ENCODE data around the gene BAG2. TPM values are rescaled to one million over a fixed set of nuclear protein-coding genes. Genes with fewer than 3 reads are reported as not detected.

BAG2 gene
- total RNA-seq, 2 donors from 2014 or later = 12.3 to 16.4 TPM

DNA sequence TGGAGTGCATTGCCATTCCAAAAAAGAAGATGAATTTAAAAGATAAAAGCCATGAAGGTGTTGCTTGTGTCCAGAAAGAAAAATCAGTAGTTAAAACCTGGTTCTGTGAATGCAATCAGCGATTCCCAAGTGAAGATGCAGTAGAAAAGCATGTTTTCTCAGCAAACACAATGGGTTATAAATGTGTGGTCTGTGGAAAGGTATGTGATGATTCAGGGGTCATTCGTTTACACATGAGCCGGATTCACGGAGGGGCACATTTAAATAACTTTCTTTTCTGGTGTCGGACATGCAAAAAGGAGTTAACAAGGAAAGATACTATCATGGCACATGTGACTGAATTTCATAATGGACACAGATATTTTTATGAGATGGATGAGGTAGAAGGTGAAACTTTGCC is 24.7 kb upstream of the BAG2 start:
- Histone ChIP-seq H3K9me3 (no peaks in the 10 kb centered on the region), H3K4me3 (no peak overlapping the region), H3K4me1 (no peaks in the 10 kb centered on the region), H3K27me3 (no peaks in the 10 kb centered on the region), H3K36me3 (peaks cover 25% of the 10 kb centered on the region), H3K27ac (no peak overlapping the region)
- no peak for DNase-seq (ENCODE audit: low spot score)
- TF ChIP-seq, protein P1, sequence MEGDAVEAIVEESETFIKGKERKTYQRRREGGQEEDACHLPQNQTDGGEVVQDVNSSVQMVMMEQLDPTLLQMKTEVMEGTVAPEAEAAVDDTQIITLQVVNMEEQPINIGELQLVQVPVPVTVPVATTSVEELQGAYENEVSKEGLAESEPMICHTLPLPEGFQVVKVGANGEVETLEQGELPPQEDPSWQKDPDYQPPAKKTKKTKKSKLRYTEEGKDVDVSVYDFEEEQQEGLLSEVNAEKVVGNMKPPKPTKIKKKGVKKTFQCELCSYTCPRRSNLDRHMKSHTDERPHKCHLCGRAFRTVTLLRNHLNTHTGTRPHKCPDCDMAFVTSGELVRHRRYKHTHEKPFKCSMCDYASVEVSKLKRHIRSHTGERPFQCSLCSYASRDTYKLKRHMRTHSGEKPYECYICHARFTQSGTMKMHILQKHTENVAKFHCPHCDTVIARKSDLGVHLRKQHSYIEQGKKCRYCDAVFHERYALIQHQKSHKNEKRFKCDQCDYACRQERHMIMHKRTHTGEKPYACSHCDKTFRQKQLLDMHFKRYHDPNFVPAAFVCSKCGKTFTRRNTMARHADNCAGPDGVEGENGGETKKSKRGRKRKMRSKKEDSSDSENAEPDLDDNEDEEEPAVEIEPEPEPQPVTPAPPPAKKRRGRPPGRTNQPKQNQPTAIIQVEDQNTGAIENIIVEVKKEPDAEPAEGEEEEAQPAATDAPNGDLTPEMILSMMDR (IDR thresholded peaks at IDR 0.05) = no peak

DNA sequence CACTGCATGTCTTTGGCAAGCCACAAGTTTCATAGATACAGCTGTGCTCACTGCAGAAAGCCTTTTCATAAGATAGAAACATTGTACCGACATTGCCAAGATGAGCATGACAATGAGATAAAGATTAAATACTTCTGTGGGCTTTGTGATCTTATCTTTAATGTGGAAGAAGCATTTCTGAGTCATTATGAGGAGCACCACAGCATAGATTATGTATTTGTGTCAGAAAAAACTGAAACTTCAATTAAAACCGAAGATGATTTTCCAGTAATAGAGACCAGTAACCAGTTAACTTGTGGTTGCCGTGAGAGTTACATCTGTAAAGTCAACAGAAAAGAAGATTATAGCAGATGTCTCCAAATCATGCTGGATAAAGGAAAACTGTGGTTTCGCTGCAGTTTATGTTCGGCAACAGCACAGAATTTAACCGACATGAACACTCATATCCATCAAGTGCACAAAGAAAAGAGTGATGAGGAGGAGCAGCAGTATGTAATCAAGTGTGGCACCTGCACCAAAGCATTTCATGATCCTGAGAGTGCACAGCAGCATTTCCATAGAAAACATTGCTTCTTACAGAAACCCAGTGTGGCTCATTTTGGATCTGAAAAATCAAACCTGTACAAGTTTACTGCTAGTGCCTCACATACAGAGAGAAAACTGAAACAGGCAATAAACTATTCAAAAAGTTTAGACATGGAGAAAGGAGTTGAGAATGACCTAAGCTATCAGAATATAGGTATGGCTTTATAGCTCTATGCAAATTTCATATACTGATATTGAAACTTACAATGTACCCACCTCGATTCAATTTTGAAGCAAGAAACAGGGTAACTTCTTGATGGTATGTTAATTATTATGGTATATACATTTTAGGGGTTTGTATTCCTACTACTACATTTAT is 23.9 kb upstream of the BAG2 start:
- Histone ChIP-seq H3K4me3 (no peak overlapping the region), H3K27ac (no peak overlapping the region), H3K27me3 (no peaks in the 10 kb centered on the region), H3K9me3 (no peaks in the 10 kb centered on the region), H3K4me1 (no peaks in the 10 kb centered on the region), H3K36me3 (peaks cover 30% of the 10 kb centered on the region)
- no peak for DNase-seq (ENCODE audit: low spot score)
- TF ChIP-seq, protein P1 (IDR thresholded peaks at IDR 0.05) = no peak

DNA sequence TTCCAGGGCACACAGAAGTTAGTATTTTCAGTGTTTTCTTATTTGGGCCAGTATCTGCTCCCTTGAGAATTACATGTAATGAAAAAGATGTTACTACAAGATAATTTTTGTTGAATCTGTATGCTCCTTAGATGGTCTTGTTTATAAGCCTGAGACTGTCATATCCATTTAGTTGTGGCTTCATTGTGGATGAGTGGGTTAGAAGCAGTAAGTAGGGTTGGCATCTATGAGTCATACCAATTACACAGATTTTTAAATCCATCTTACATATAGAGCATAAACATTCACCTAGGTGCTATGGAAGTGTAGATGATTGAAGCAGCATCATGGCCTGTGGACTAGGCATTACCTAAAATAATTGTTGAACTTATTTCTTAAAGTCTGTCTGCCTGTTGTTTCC is 13.5 kb upstream of the BAG2 start:
- DNase-seq (ENCODE audit: low spot score) = no peak
- H3K36me3 ChIP-seq = peaks cover 11% of the 10 kb centered on the region
- no peak overlapping the region for H3K4me3 ChIP-seq
- H3K4me1 ChIP-seq = no peaks in the 10 kb centered on the region
- TF ChIP-seq, protein P1 (IDR thresholded peaks at IDR 0.05) = no peak
- no peak overlapping the region for H3K27ac ChIP-seq
- no peaks in the 10 kb centered on the region for H3K9me3 ChIP-seq
- H3K27me3 ChIP-seq = no peaks in the 10 kb centered on the region

DNA sequence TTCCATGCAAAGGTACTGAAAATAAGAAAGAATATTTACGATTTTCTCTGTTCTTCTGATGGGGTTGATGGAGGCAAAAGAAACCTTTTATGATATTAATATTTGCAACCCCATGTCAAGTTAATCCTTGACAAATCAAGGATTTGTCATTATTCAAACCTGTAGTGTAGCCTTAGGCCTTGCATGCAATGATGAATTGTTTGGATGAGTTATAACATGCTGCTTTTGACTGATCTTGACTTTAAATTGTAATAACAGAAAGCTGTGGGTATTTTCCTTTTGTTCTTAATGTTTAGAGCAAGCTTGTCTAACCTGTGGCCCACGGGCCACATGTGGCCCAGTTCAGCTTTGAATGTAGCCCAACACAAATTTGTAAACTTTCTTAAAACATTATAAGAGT is 13.0 kb upstream of the BAG2 start:
- Histone ChIP-seq H3K4me3 (no peak overlapping the region), H3K4me1 (no peaks in the 10 kb centered on the region), H3K36me3 (peaks cover 10% of the 10 kb centered on the region), H3K9me3 (no peaks in the 10 kb centered on the region), H3K27me3 (no peaks in the 10 kb centered on the region), H3K27ac (no peak overlapping the region)
- TF ChIP-seq, protein P1 (IDR thresholded peaks at IDR 0.05) = no peak
- no peak for DNase-seq (ENCODE audit: low spot score)

DNA sequence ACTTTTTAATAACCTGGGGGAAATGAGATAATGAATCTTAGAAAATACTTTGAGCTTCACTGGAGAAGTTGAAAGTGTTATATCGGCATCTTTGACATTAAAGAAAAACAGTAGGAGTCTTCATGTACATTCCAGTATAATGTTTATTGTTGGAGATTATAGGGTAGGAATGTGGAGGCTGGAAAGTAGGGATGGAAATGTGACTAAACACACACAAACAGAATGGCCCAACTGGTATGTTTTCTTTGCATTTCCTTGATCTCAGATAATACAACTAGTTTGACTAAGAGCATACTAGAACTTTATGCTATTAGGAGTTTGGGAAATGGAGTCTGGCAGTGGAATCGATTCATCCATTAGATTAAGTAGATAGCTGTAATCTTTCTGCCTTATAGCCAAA is 10.1 kb upstream of the BAG2 start:
- TF ChIP-seq, protein P1 (IDR thresholded peaks at IDR 0.05) = no peak
- peaks cover 5% of the 10 kb centered on the region for H3K36me3 ChIP-seq

More for the DNA sequence above, 10.1 kb upstream of the BAG2 start:
- no peak overlapping the region for H3K4me3 ChIP-seq
- H3K4me1 ChIP-seq = no peaks in the 10 kb centered on the region
- H3K27ac ChIP-seq = no peak overlapping the region
- H3K27me3 ChIP-seq = no peaks in the 10 kb centered on the region
- no peak for DNase-seq (ENCODE audit: low spot score)
- peaks cover 0 to 14% of the 10 kb centered on the region in 2 donors for H3K9me3 ChIP-seq

Measured in right atrium auricular region (tissue), 2 donors.